WTC11 (cell line): ENCODE data around the gene UROC1. TPM values are rescaled to one million over a fixed set of nuclear protein-coding genes. Genes with fewer than 3 reads are reported as not detected.

ENCODE experiments used
- ATAC-seq: fragments of 200-7000 bp; cut with Tn5 transposase; 2 replicates; pipeline ENCODE4 v1.10.0; 2021; ENCODE audit warnings: mild to moderate bottlenecking, moderate library complexity
- CTCF ChIA-PET: fragments of 300-600 bp; sonication (Branson Sonifier 250); formaldehyde crosslinking; loops from one replicate; lab custom pipeline; 2021; ENCODE audit warnings: antibody characterized with exemption; lab: Charles Lee
- POLR2A ChIA-PET: fragments of 350-600 bp; sonication (Branson Sonifier 250); formaldehyde crosslinking; loops from one replicate; lab custom pipeline; 2021; ENCODE audit warnings: antibody characterized with exemption; lab: Charles Lee
- DNase-seq: peaks from one replicate; pipeline ENCODE4 v3.0.0; 2021; ENCODE audit warnings: low spot score
- H3K27ac Mint-ChIP-seq: 2 replicates; pipeline ENCODE4 v1.8.0; 2021; ENCODE audit warnings: mixed read lengths
- H3K27me3 Mint-ChIP-seq: 2 replicates; pipeline ENCODE4 v1.8.0; 2021; ENCODE audit warnings: low read depth, mild to moderate bottlenecking, moderate library complexity, mixed read lengths
- H3K36me3 Mint-ChIP-seq: 2 replicates; pipeline ENCODE4 v1.8.0; 2021; ENCODE audit warnings: mixed read lengths
- H3K4me1 Mint-ChIP-seq: 2 replicates; pipeline ENCODE4 v1.8.0; 2022; ENCODE audit warnings: mixed read lengths
- H3K4me3 Mint-ChIP-seq: 2 replicates; pipeline ENCODE4 v1.8.0; 2021; ENCODE audit warnings: mild to moderate bottlenecking, moderate library complexity, mixed read lengths
- H3K9me3 Mint-ChIP-seq: 2 replicates; pipeline ENCODE4 v1.8.0; 2021; ENCODE audit warnings: mixed read lengths
- ATF2 ChIP-seq: sonication (generic); formaldehyde crosslinking; IDR thresholded peaks from 2 replicates; pipeline ENCODE4 v1.8.1; 2022; ENCODE audit warnings: low read depth, missing genetic modification reagents, borderline replicate concordance
- CBFB ChIP-seq: sonication (generic); formaldehyde crosslinking; IDR thresholded peaks from 2 replicates; pipeline ENCODE4 v1.8.1; 2022; ENCODE audit warnings: mild to moderate bottlenecking, low read depth, missing genetic modification reagents
- ERG ChIP-seq: fragments of 250-450 bp; sonication (Bioruptor Pico); IDR thresholded peaks from 2 replicates; pipeline ENCODE4 v1.8.0; 2021; ENCODE audit warnings: mild to moderate bottlenecking
- FOXK1 ChIP-seq: sonication (generic); formaldehyde crosslinking; IDR thresholded peaks from 2 replicates; pipeline ENCODE4 v1.8.0; 2022; ENCODE audit warnings: mild to moderate bottlenecking, moderate library complexity, missing genetic modification reagents
- FOXP1 ChIP-seq: sonication (generic); formaldehyde crosslinking; IDR thresholded peaks from 2 replicates; pipeline ENCODE4 v1.8.0; 2022; ENCODE audit warnings: missing genetic modification reagents, mild to moderate bottlenecking, moderate library complexity, borderline replicate concordance
- FOXP4 ChIP-seq: sonication (generic); formaldehyde crosslinking; IDR thresholded peaks from 2 replicates; pipeline ENCODE4 v1.8.0; 2022; ENCODE audit warnings: mild to moderate bottlenecking, missing genetic modification reagents
- MLX ChIP-seq: sonication (generic); formaldehyde crosslinking; IDR thresholded peaks from 2 replicates; pipeline ENCODE4 v1.8.1; 2023; ENCODE audit warnings: mild to moderate bottlenecking, missing genetic modification reagents, moderate library complexity
- MYBL2 ChIP-seq: sonication (generic); formaldehyde crosslinking; IDR thresholded peaks from 2 replicates; pipeline ENCODE4 v1.8.1; 2023; ENCODE audit warnings: mild to moderate bottlenecking, moderate library complexity, missing genetic modification reagents
- NFE2L1 ChIP-seq: sonication (generic); formaldehyde crosslinking; IDR thresholded peaks from 2 replicates; pipeline ENCODE4 v1.8.1; 2023; ENCODE audit warnings: missing genetic modification reagents
- PREB ChIP-seq: sonication (generic); formaldehyde crosslinking; IDR thresholded peaks from 2 replicates; pipeline ENCODE4 v1.8.1; 2022; ENCODE audit warnings: mild to moderate bottlenecking, missing genetic modification reagents, moderate library complexity, borderline replicate concordance
- SMAD3 ChIP-seq: sonication (generic); formaldehyde crosslinking; IDR thresholded peaks from 2 replicates; pipeline ENCODE4 v1.8.0; 2022; ENCODE audit warnings: missing genetic modification reagents, mild to moderate bottlenecking, borderline replicate concordance
- SP1 ChIP-seq: sonication (generic); formaldehyde crosslinking; conservative IDR thresholded peaks from 2 replicates; pipeline ENCODE4 v1.8.1; 2022; ENCODE audit warnings: missing genetic modification reagents
- TEAD4 ChIP-seq: sonication (generic); formaldehyde crosslinking; IDR thresholded peaks from 2 replicates; pipeline ENCODE4 v1.8.0; 2022; ENCODE audit warnings: mild to moderate bottlenecking, missing genetic modification reagents
- USF1 ChIP-seq: sonication (generic); formaldehyde crosslinking; IDR thresholded peaks from 2 replicates; pipeline ENCODE4 v1.8.0; 2022; ENCODE audit warnings: mild to moderate bottlenecking, missing genetic modification reagents
- ZBTB43 ChIP-seq: sonication (generic); formaldehyde crosslinking; IDR thresholded peaks from 2 replicates; pipeline ENCODE4 v1.8.1; 2023; ENCODE audit warnings: mild to moderate bottlenecking, missing genetic modification reagents
- ZNF416 ChIP-seq: fragments of 250-450 bp; sonication (Bioruptor Pico); IDR thresholded peaks from 2 replicates; pipeline ENCODE4 v1.9.0; 2021; ENCODE audit warnings: mild to moderate bottlenecking, inconsistent platforms
- ZNF671 ChIP-seq: fragments of 250-450 bp; sonication (Bioruptor Pico); IDR thresholded peaks from 2 replicates; pipeline ENCODE4 v1.8.0; 2021; ENCODE audit warnings: mild to moderate bottlenecking
- ZSCAN18 ChIP-seq: fragments of 250-450 bp; sonication (Bioruptor Pico); IDR thresholded peaks from 2 replicates; pipeline ENCODE4 v2.1.2; 2022; ENCODE audit warnings: mild to moderate bottlenecking, moderate library complexity
- total RNA-seq: library from RNA; stranded (reverse); gene quantifications from 3 replicates; pipeline ENCODE4 v1.2.3, GENCODE V29; 2021

UROC1 gene
- total RNA-seq, 1 experiment from 2014 or later, result not detected

- no peak for TF ChIP-seq ZNF416 (CRISPR knock-in tag)
- TF ChIP-seq TEAD4 (CRISPR knock-in tag), result no peak
- no peak for TF ChIP-seq ATF2 (CRISPR knock-in tag)
Observed at GRCh38 chr3:126454437-126455198, 63.0 kb downstream of the UROC1 start (continued).

GRCh38 chr3:126454025-126454424, 63.5 kb downstream of the UROC1 start:
- peaks cover 53% of the 10 kb centered on the region for H3K36me3 Mint-ChIP-seq
- CTCF ChIA-PET, result no interaction called here
- no peak overlapping the region for H3K27ac Mint-ChIP-seq
- no peak for DNase-seq
- POLR2A ChIA-PET, result no interaction called here
- no peaks in the 10 kb centered on the region for H3K9me3 Mint-ChIP-seq
- TF ChIP-seq ZBTB43 (CRISPR knock-in tag), result no peak
- no peak for TF ChIP-seq ATF2 (CRISPR knock-in tag)
- ATAC-seq, result no peak
- no peaks in the 10 kb centered on the region for H3K27me3 Mint-ChIP-seq
- no peak overlapping the region for H3K4me3 Mint-ChIP-seq
- no peaks in the 10 kb centered on the region for H3K4me1 Mint-ChIP-seq

- H3K9me3 Mint-ChIP-seq, result no peaks in the 10 kb centered on the region
- ChIA-PET POLR2A (no interaction called here), CTCF (interaction anchor here (0.6 kb wide), 2 partner anchors 828 to 1140 kb away, joined by 3 to 5 read pairs; no protein-coding TSS in a partner anchor)
- no peaks in the 10 kb centered on the region for H3K27me3 Mint-ChIP-seq
- H3K4me3 Mint-ChIP-seq, result no peak overlapping the region
- H3K36me3 Mint-ChIP-seq, result peaks cover 40% of the 10 kb centered on the region
- ATAC-seq, result no peak
- DNase-seq, result no peak
- H3K4me1 Mint-ChIP-seq, result peaks cover 2% of the 10 kb centered on the region
- H3K27ac Mint-ChIP-seq, result no peak overlapping the region
- TF ChIP-seq USF1 (CRISPR knock-in tag) (no peak), PREB (CRISPR knock-in tag) (no peak), MYBL2 (no peak), ZBTB43 (CRISPR knock-in tag) (no peak), FOXP4 (CRISPR knock-in tag) (no peak), ZSCAN18 (CRISPR knock-in tag) (no peak), SP1 (CRISPR knock-in tag) (no peak), NFE2L1 (CRISPR knock-in tag) (no peak), FOXP1 (no peak), ZNF416 (CRISPR knock-in tag) (no peak), ERG (CRISPR knock-in tag) (no peak), SMAD3 (CRISPR knock-in tag) (no peak), ZNF671 (CRISPR knock-in tag) (no peak), MLX (CRISPR knock-in tag) (no peak), FOXK1 (no peak), CBFB (CRISPR knock-in tag) (no peak)
Observed at GRCh38 chr3:126452213-126452612, 65.4 kb downstream of the UROC1 start.
